Heart left ventricle (tissue), 16 donors: ENCODE data around the gene DNASE1L1. TPM values are rescaled to one million over a fixed set of nuclear protein-coding genes. Genes with fewer than 3 reads are reported as not detected.

Experiments used
- ATAC-seq, 4 donors: fragments of 200-7000 bp; cut with Tn5 transposase; one replicate each; pipeline ENCODE4 v1.9.1; 2020 to 2022; ENCODE audit warnings: moderate library complexity in 4 of 4, mild to moderate bottlenecking in 3 of 4, moderate number of reproducible peaks in 1 of 4
- DNase-seq, 5 donors: peaks; one replicate each; pipeline ENCODE4 v3.0.0-alpha.2; 2020
- H3K27ac ChIP-seq, 12 donors: fragments of 200-600 bp; sonication (generic) in 4 of 12; one replicate each; pipeline versions ENCODE4 v1.5.0 to v1.8.0; 2016 to 2022; ENCODE audit warnings: mild to moderate bottlenecking in 2 of 12
- H3K27me3 ChIP-seq, 9 donors: fragments of 200-600 bp; sonication (generic) in 2 of 9; one replicate each; pipeline versions ENCODE4 v1.5.1 to v1.8.0; 2016 to 2022; ENCODE audit warnings: mild to moderate bottlenecking in 3 of 9
- H3K36me3 ChIP-seq, 9 donors: fragments of 200-600 bp; sonication (generic) in 2 of 9; one replicate each; pipeline versions ENCODE4 v1.5.0 to v1.8.0; 2018 to 2022; ENCODE audit warnings: mild to moderate bottlenecking in 2 of 9
- H3K4me1 ChIP-seq, 12 donors: fragments of 200-600 bp; sonication (generic) in 4 of 12; one replicate each; pipeline versions ENCODE4 v1.5.0 to v1.8.0; 2016 to 2022; ENCODE audit warnings: mild to moderate bottlenecking in 3 of 12
- H3K4me3 ChIP-seq, 12 donors: fragments of 200-600 bp; sonication (generic) in 4 of 12; one replicate each; pipeline versions ENCODE4 v1.5.0 to v1.8.0; 2017 to 2022; ENCODE audit warnings: mild to moderate bottlenecking in 9 of 12, moderate library complexity in 4 of 12
- H3K9me3 ChIP-seq, 12 donors: fragments of 200-600 bp; sonication (generic) in 4 of 12; one replicate each; pipeline versions ENCODE4 v1.5.0 to v1.8.0; 2016 to 2022; ENCODE audit warnings: mild to moderate bottlenecking in 1 of 12
- CTCF ChIP-seq, 12 donors: fragments of 200-600 bp; sonication (generic) in 4 of 12; IDR thresholded peaks; one replicate each; pipeline versions ENCODE4 v1.5.0 to v1.8.0; 2018 to 2022; ENCODE audit warnings: antibody characterized with exemption in 12 of 12, mild to moderate bottlenecking in 5 of 12
- POLR2A ChIP-seq, 2 donors: fragments of 450-650 bp; IDR thresholded peaks; one replicate each; pipeline ENCODE4 v1.6.1; 2017; ENCODE audit warnings: antibody characterized with exemption in 2 of 2, mild to moderate bottlenecking in 2 of 2, moderate library complexity in 2 of 2
- WGBS, 4 donors: extraction: QIAGEN DNeasy Blood & Tissue Kit in 2 of 4; methylation state at CpG; one replicate each; pipeline versions ENCODE4 v1.1.5 to v1.1.7; 2013 to 2018; 5-methylcytosine and 5-hydroxymethylcytosine counted together
- intact Hi-C, 10 donors: fragments of 100-400 bp; cut with DNase I; formaldehyde crosslinking; loops; one replicate each; pipeline versions ENCODE4 v1.11.1 to v1.14.2; 2022
- polyA plus RNA-seq, 2 donors: library from polyadenylated mRNA; stranded (reverse); fragments of 200-250 nt; gene quantifications; one replicate each; pipeline ENCODE4 v1.2.3, GENCODE V29; 2013
- total RNA-seq, 9 donors: library from RNA; depleted of rRNA in 2 of 9; stranded (reverse); fragments of >200 nt in 2 of 9; fragmentation: NEBNext Ultra II Directional in 3 of 9; extraction: Animal tissue kit (Norgen Biotek cat#: 25700) in 3 of 9; gene quantifications; one replicate each; pipeline versions ENCODE4 v1.1.0 to v1.2.4, GENCODE V29; 2016 to 2023
- donor health status: ischemic (EF 13 %, LVEDD 7.1; RV severe dilation, severe dysfunction).
- donor health status: healthy with polysubstance abuse.
- donor health status: DM: no; HTN: yes; CAD: no.
- donor health status: DM: no; HTN: no; CAD: no.
- donor health status: ischemic (EF 25% LVEDD 6.9; RV normal size, moderate dysfunction).
- donor health status: ischemic (EF 25% LVEDD 5.7; RV mildly dilated, moderate dysfunction).
- donor health status: healthy.
- donor health status: DM: yes; HTN: yes; CAD: no.
- donor health status: ischemic (EF 35%, LVEDD 5.7; RV mildly dilated, moderate dysfunction).
- donor health status: nonischemic (EF 11% LVEDD 7.7; RV severe dilation, severe dysfunction).
- donor health status: DM: yes; HTN: yes; CAD: no.
- donor health status: PGD.
- donor health status: ischemic (EF 29% LVEDD 5.4; RV normal size, mild dysfunction).
- donor health status: nonischemic (EF 23%, LVEDD 6.1; RV moderate dilation, normal function).

DNASE1L1 gene
- total and polyA plus RNA-seq, 11 donors, result 26.7 to 117 (median 43.8) TPM

- intact Hi-C loops, result loop anchor here in 1 of 10 donors (5.0 kb wide), 1 partner anchor 39 kb away; no protein-coding TSS in a partner anchor
- H3K27me3 ChIP-seq, result no peaks in the 10 kb centered on the region
- peak overlapping the region in 11 of 12 donors; percentile 67 to 91 (median 78) for H3K27ac ChIP-seq
- H3K36me3 ChIP-seq, result peaks cover 0 to 48% (median 31%) of the 10 kb centered on the region in 9 donors
- 9 to 43% (median 26%) methylated on average over 10 of the region's 10 CpGs for WGBS, 4 donors
- peaks cover 0 to 20% (median 10%) of the 10 kb centered on the region in 12 donors for H3K4me1 ChIP-seq
- DNase-seq, result no peak
- no peak for TF ChIP-seq POLR2A (IDR thresholded peaks at IDR 0.05)
- no peak for TF ChIP-seq CTCF (IDR thresholded peaks at IDR 0.05)
- no peaks in the 10 kb centered on the region for H3K9me3 ChIP-seq
- H3K4me3 ChIP-seq, result peak overlapping the region in 11 of 12 donors; percentile 39 to 84 (median 66)
- ATAC-seq, result peak in 3 of 4 donors; percentile 5 to 27 (median 14)
These were observed 34.4 kb upstream of the DNASE1L1 start for GRCh38 chrX:154443479-154443910.

GRCh38 chrX:154441984-154442707, 33.1 kb upstream of the DNASE1L1 start:
- intact Hi-C loops, result loop anchor here in 1 of 10 donors (5.0 kb wide), 1 partner anchor 40 kb away; no protein-coding TSS in a partner anchor
- DNase-seq (no peak), ATAC-seq (no peak)
- no peak overlapping the region for H3K27ac ChIP-seq
- WGBS, 4 donors, result 78 to 89% (median 84%) methylated on average over 19 to 21 of the region's 21 CpGs
- H3K4me1 ChIP-seq, result peaks cover 0 to 28% (median 15%) of the 10 kb centered on the region in 12 donors
- H3K4me3 ChIP-seq, result no peak overlapping the region
- H3K36me3 ChIP-seq, result peaks cover 0 to 38% (median 28%) of the 10 kb centered on the region in 9 donors
- H3K9me3 ChIP-seq, result no peaks in the 10 kb centered on the region
- TF ChIP-seq POLR2A (IDR thresholded peaks at IDR 0.05) (no peak), CTCF (IDR thresholded peaks at IDR 0.05) (no peak)
- H3K27me3 ChIP-seq, result no peaks in the 10 kb centered on the region

GRCh38 chrX:154441564-154441963, 32.5 kb upstream of the DNASE1L1 start:
- intact Hi-C loops, result loop anchor here in 1 of 10 donors (5.0 kb wide), 1 partner anchor 41 kb away; no protein-coding TSS in a partner anchor
- TF ChIP-seq POLR2A (IDR thresholded peaks at IDR 0.05), result no peak
- no peak for TF ChIP-seq CTCF (IDR thresholded peaks at IDR 0.05)
- Histone ChIP-seq H3K36me3 (peaks cover 0 to 35% (median 28%) of the 10 kb centered on the region in 9 donors), H3K27ac (no peak overlapping the region), H3K4me3 (no peak overlapping the region), H3K27me3 (no peaks in the 10 kb centered on the region), H3K9me3 (no peaks in the 10 kb centered on the region), H3K4me1 (peaks cover 0 to 28% (median 15%) of the 10 kb centered on the region in 12 donors)
- WGBS, 4 donors, result 88 to 95% (median 88%) methylated on average over 11 of the region's 11 CpGs
- DNase-seq (no peak), ATAC-seq (no peak)

- DNase-seq (no peak), ATAC-seq (no peak)
- intact Hi-C loops, result loop anchor here in 1 of 10 donors (5.0 kb wide), 1 partner anchor 42 kb away; no protein-coding TSS in a partner anchor
- H3K27ac ChIP-seq, result no peak overlapping the region
- WGBS, 4 donors, result 80 to 84% (median 82%) methylated on average over 15 to 17 of the region's 17 CpGs
- no peaks in the 10 kb centered on the region for H3K27me3 ChIP-seq
- H3K36me3 ChIP-seq, result peaks cover 0 to 35% (median 28%) of the 10 kb centered on the region in 9 donors
- TF ChIP-seq POLR2A (IDR thresholded peaks at IDR 0.05), result no peak
- no peak for TF ChIP-seq CTCF (IDR thresholded peaks at IDR 0.05)
- no peaks in the 10 kb centered on the region for H3K9me3 ChIP-seq
- H3K4me1 ChIP-seq, result peaks cover 0 to 31% (median 16%) of the 10 kb centered on the region in 12 donors
- H3K4me3 ChIP-seq, result no peak overlapping the region
These were observed 31.7 kb upstream of the DNASE1L1 start for GRCh38 chrX:154440623-154441357.
